CMK (cell line): Measurements from ENCODE around the gene STMN3.
A peak's percentile ranks its signal among the peaks of the same experiment; 100 is the strongest.
"Not testable (repeated sequence)": the region's sequence is repeated elsewhere in the genome, so short reads cannot be mapped to it uniquely, and the experiment has no call there.

Experiments used
- DNase-seq: peaks from one replicate; pipeline ENCODE4 v3.0.0-alpha.2; 2010; ENCODE audit warnings: low read depth

The STMN3 gene

DNA sequence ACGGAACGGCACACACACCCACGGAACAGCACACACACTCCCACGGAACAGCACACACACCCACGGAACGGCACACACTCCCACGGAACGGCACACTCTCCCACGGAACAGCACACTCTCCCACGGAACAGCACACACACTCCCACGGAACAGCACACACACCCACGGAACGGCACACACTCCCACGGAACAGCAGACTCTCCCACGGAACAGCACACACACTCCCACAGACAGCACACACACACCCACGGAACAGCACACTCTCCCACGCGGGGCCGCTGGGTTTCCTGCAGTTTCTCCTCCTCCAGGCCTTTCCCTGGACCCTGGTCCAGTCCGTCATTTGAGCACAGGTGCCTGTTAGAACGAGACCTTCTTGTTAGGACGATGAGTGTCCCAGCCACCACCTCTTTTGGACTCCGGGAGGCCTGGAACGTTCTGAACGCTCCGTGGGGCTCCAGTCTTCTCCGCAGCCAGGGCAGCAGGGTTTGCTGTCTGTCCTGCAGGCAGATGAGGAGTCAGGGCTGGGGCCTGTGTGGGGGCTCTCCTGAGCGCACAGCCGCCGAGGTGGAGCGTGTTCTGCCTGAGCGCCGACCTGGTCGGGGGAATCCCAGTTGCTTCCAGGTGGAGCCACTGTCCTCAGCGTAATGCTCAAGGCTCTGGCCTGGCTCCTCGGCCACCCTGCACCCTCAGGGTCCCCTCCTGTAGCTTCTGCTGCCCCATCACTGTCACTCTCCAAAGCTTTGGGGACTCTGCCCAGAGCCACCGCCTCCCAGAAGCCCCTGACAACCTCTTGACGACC, 25.6 kb upstream of the STMN3 start:
- DNase-seq: no peak

- DNase-seq: no peak
Observed at GRCh38 chr20:63678071-63678470, 24.8 kb upstream of the STMN3 start.

GRCh38 chr20:63675681-63676368, 22.6 kb upstream of the STMN3 start:
- DNase-seq: no peak

- DNase-seq: no peak
Observed at GRCh38 chr20:63673951-63674350, 20.7 kb upstream of the STMN3 start.

DNA sequence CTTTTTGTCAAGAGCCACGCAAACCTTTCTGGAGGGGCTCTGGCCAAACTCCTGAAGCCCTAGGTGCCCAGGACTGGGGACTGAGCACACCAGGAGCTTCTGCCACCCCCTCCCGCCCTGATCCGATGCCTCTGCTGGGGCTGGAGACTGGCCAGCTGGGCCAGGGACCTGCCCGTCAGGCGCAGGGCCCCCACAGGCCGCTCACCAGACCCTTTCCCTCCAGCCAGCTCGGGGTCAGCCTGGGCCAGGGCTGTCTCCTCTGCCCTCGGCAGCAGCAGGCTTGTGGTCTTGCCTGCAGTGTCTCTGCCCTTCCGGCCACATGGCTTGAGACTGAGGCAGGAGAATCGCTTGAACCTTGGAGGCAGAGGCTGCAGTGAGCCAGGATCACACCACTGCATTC, 19.4 kb upstream of the STMN3 start:
- DNase-seq: no peak

DNA sequence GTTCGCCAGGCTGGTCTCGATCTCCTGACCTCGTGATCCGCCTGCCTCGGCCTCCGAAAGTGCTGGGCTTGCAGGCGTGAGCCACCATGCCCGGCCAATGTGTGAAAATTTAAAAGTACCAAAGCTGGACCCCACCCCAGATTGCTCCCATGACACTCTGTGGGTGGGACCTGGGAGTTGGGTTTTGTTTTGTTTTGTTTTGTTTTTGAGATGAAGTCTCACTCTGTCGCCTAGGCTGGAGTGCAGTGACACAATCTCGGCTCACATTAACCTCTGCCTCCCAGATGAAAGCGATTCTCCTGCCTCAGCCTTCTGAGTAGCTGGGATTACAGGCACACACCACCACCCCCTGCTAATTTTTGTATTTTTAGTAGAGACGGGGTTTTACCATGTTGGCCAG, 18.5 kb upstream of the STMN3 start:
- not testable (repeated sequence) for DNase-seq

DNA sequence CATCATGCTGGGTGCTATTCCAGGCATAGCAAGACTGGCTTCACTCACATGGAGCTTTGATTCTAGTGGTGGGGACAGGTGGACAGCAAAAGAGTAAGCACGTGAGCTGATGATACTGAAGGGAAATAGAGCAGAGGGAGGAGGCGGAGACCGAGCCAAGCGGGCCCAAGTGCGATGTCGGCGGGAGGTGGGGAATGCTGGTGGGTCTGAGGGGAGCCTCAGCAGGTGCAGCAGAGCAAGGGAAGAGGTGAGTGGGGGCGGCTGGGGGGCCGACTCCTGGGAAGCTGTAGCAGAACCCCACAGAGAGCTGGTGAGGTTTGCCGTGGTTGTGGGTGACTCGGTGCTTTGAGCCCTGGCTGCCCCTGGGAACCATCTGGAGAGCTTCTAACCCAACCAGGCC, 15.1 kb upstream of the STMN3 start:
- no peak for DNase-seq

DNA sequence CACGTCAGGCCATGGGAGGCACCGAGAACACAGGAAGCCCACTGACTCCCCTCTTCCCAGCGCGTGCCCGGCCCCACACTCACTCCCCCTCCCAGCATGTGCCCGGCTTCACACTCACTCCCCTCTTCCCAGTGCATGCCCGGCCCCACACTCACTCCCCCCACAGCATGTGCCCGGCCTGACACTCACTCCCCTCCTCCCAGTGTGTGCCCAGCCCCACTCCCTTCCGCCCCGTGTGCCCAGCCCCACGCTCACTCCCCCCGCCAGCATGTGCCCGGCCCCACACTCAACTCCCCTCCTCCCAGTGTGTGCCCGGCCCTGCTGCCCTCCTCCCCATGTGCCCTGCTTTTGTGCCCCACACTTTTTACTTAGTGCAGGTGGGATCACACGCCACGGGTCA, 14.6 kb upstream of the STMN3 start:
- DNase-seq: no peak

GRCh38 chr20:63665708-63666107, 12.5 kb upstream of the STMN3 start:
- no peak for DNase-seq

GRCh38 chr20:63664861-63665594, 11.8 kb upstream of the STMN3 start:
- no peak for DNase-seq

DNA sequence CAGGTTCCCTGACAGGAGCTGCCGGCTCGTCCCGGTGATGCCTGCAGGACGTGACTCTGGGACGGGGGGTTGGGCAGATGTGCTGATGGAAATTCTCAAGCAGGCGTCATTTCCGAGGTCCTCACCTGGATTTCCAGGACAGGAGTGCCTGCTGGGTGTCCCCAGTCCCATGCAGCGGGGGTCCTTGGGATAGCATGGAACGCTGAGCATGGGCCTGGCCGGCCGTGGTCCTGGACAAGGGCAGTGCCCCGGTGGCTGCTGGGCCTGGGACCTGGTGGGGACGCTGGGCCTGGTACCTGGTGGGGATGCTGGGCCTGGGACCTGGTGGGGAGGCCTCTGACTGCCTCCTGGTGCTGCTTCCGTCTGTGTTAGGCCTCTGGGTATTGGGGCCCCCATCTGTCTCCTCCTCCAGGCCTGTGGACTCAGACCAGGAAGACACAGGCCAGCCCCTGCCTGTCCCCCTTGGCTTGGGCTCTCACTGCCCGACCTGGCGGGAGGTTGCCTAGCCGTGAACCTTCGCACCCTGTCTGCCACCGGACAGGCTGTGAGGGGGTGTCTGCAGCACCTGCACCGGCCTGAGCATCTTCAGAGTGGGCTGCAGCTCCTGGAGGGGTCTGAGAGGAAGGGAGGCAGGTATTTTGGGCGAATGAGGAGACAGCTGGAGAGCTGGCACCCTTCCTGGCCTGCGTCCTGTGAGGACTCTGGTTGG, 11.1 kb upstream of the STMN3 start:
- no peak for DNase-seq

GRCh38 chr20:63663332-63664066, 10.3 kb upstream of the STMN3 start:
- DNase-seq: no peak

DNA sequence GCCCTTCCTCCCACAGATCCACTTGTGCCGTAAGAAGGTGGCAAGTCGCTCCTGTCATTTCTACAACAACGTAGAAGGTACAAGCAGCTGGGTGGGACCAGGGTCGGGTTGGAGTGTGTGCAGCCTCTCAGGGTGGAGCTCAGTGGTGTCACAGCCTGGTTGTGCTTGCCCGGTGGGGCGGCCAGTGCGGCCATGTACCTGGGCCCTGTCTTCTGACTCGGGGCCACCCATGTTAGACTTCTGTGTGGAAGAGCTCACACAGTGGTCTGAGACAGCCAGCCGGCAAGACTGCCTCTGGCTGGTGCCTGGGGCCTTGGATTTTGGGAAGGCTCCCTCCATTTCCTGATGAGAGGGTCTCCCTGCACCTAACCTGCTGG, 9.6 kb upstream of the STMN3 start:
- no peak for DNase-seq

- no peak for DNase-seq
Observed at GRCh38 chr20:63661959-63662812, 9.0 kb upstream of the STMN3 start.

GRCh38 chr20:63661108-63661507, 7.9 kb upstream of the STMN3 start:
- no peak for DNase-seq

- DNase-seq: no peak
Observed at GRCh38 chr20:63660622-63661021, 7.4 kb upstream of the STMN3 start.

DNA sequence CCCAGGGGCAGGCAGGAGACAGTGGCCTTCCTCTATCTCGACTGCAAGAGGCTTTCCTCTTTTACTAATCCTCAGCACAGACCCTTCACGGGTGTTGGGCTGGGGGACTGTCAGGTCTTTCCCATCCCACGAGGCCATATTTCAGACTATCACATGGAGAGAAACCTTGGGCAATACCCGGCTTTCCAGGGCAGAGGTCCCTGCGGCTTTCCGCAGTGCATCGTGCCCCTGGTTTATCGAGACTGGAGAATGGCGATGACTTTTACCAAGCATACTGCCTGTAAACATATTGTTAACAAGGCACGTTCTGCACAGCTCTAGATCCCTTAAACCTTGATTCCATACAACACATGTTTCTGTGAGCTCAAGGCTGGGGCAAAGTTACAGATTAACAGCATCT, 7.0 kb upstream of the STMN3 start:
- DNase-seq: not testable (repeated sequence)

- DNase-seq: no peak
Observed at GRCh38 chr20:63659370-63659769, 6.1 kb upstream of the STMN3 start.

- DNase-seq: peak; percentile 44
Observed at GRCh38 chr20:63658749-63659187, 5.5 kb upstream of the STMN3 start.

GRCh38 chr20:63657937-63658748, 4.9 kb upstream of the STMN3 start, which contains the start of gene RTEL1:
Gene RTEL1, plus strand, starts transcription at chr20:63658312. Its CDS starts 1,091 bp downstream, at chr20:63659403.
- peak; percentile 82 for DNase-seq
